Raji (cell line): Measurements from ENCODE around the gene RGS3.

Source experiments
- POLR2A ChIP-seq: IDR thresholded peaks from 2 replicates; pipeline ENCODE4 v1.6.1; 2011; ENCODE audit warnings: low read depth, low read length, control low read depth; ENCODE audit not compliant: insufficient read depth

RGS3 gene

DNA sequence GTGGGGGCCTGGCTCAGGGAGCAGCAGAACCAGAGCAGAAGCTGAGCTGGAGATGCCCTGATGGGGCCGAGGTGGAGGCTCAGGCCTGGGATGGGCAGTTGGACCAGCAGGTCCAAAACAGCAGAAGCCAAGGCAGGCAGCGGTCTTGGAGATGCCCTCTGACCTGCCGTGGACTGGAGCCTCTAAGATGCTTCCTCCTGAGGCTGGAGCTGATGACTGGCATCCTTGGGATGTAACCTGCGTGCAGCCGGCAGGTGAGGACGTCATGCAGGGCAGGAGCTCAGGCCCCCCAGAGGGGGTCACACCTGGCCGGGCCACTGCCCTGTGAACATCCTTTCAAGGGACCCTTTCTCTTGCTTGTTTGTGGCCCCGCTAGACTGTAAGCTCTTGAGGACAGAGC, 162.0 kb downstream of the RGS3 start:
- no peak for TF ChIP-seq POLR2A

DNA sequence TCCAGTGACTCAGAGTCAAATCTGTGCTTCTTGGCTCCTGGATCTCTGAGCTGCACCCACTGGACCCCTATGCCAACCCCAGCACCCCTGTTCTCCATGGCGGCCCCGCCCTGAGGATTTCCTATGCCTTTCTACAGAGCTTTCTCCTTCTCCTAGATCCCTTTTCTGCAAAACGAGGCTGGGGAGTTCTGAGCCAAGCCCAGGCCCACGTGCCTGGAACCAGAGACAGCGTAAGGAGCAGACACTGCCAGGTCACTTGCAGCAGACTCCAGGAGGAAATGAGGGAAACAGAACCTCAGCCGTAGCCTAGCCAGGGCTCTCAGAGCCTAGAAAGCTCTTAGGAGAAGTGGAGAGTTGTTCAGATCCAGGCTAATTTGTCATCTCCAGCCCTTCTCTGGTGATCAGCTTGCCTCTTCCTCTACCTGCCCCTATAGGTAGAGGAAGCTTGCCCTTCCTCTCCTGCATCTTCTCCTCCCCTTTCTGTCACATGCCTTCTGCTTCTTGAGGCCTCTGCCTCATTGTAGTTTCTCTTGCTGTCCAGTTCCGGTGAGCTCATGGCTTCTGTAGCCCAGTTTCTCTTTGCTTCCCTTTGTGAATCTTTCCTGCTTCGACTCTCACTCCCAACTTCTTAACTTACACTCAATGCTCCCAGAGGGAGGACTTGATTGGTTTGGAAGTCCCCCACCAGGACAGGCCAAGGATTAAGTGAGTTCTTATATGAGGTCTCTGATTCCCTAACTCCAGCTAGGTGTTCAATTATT, 163.4 kb downstream of the RGS3 start:
- TF ChIP-seq POLR2A, result no peak

DNA sequence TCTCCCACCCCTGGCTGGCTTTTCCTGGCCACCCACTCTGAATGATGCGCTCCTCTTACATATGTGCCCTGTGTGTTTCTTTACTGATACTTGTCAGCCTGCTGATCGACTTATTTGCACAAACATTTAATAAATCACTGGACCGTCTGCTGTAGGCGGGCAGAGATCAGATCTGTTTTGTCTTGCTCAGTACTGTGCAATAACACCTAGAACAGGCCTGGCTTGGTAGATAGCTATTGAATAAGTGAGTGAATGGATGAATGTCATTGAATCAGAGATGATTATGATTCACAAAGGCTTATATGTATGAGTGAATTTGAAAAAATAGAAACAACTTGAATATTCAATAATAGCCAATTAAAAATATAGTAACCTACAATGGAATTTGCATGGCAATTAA, 165.1 kb downstream of the RGS3 start:
- TF ChIP-seq POLR2A, result no peak

DNA sequence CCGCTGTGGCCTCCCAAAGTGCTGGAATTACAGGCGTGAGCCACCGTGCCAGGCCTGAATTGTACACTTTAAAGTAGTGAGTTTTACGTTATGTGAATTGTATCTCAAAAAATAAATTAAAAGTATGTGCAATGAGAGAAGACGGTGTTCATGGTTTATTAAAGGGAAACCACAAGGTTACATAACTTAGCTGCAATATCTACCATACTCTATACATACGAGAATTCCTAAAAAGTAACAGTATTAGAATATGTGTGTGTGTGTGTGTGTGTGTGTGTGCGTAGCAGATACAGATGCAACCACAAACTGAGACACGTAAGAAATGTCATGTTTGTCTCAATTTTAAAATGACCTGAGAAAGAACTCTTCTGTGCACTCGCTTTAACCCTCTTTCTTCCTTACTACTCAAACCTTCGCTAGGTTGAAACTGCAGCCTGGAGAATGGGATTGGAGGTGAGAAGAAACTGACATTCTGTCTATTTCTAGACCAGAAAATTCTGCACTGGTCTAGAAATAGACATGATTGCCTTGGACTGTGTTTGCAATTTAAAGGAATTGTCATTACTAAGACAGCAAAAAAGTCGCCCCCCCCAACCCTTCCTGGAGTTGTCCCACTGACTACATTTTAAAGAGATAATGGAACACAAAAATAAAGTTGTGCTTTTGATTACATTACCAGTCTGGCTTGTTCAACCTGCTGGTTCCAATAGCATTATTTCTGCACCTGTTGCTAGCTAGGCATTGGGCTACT, 167.0 kb downstream of the RGS3 start:
- no peak for TF ChIP-seq POLR2A

DNA sequence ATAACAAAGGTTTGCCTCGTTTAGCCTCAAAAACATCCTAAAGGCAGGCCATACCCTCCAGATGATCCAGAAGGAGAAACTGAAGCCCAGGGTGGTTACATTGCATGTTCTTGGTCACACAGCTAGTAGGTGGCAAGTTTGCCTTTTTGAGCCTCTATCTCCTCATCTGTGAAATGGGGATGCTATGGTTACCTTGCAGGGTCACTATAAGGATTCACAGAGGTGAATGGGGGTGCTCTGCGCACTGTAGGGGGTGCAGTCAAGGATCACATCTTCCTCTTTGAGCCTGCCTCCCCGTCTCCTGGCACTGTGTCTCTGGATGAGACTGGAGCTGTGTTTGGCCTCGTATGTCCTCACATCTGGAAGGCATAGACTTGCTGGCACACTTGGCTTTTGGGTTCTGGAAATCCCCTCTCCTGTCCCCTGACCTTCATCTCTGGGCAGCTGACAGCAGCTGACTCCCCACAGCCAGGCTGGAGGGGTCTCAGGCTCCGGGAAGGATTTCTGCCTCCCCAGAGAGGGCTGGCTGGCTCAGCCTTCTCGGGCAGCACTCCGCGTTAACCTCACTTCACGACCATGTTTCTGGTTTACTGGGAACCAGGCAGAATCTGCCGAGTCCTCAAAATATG, 167.7 kb downstream of the RGS3 start:
- TF ChIP-seq POLR2A, result no peak

DNA sequence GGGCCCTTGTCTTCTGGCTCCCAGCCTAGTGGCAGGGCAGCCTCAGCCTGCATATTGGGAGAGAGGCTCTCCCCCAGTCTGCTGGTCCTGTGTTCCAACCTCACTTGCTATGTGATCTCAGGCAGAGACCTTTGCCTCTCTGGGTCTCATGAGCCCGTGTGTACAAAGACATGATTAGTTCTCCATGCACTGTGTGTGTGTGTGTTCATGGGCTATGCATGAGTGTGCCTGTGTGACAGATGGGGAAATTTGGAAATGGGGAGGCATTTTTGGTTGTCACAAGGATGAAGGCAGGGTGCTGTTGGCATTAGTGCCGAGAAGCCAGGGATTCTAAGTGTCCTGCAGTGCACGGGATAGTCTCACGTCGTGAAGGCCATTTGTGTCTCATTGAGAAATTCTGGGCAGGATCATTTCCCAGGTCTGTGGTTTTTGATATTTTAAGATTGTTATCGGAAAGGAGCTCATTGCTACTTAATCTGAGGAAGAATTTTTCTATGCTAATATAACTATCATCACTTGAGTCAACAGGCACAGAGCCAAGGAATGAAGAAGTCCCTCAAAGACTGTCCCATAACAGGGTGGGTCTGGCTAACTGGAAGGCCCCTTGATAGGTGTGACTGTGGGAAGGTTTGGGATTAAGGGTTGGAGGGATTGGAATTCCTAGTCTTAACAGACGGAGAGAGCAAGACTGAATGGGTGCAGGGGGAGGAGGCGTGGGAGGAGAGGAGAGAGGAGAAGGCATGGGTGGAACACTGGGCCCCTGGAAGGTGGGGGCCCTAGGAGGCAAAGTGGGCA, 168.5 kb downstream of the RGS3 start:
- no peak for TF ChIP-seq POLR2A

DNA sequence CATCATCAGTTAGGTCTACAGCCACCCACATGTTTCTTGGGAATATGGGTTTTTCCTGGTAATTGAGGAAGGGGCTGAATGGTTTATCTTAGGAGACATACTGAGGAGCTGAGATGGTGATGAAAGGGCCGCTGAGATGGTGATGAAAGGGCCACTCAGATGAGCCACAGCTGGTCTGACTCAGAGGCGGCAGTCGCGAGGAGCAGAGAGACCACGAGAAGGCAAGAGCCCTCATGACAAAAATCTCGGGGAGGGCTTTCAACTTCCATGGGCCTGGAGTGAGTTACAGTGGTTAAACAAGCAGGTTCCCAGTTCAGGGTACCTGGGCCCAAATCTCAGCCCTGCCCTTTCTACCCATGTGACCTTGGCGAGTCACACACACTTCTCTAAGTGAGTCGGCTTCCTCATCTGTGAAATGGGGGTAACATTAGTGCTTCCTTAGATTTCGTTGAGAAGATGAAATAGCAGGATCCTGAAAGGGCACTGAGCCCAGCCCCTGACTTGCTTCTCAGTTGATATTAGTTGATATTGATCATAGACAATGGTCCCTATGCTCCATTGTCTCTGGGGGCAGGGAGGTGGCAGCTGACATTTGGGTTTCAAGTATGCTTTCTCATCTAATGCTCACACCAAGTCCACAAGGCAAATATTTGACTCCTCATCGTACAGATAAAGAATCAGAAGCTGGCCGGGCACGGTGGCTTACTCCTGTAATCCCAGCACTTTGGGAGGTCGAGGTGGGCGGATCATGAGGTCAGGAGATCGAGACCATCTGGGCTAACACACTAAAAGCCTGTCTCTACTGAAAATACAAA, 169.5 kb downstream of the RGS3 start:
- no peak for TF ChIP-seq POLR2A

DNA sequence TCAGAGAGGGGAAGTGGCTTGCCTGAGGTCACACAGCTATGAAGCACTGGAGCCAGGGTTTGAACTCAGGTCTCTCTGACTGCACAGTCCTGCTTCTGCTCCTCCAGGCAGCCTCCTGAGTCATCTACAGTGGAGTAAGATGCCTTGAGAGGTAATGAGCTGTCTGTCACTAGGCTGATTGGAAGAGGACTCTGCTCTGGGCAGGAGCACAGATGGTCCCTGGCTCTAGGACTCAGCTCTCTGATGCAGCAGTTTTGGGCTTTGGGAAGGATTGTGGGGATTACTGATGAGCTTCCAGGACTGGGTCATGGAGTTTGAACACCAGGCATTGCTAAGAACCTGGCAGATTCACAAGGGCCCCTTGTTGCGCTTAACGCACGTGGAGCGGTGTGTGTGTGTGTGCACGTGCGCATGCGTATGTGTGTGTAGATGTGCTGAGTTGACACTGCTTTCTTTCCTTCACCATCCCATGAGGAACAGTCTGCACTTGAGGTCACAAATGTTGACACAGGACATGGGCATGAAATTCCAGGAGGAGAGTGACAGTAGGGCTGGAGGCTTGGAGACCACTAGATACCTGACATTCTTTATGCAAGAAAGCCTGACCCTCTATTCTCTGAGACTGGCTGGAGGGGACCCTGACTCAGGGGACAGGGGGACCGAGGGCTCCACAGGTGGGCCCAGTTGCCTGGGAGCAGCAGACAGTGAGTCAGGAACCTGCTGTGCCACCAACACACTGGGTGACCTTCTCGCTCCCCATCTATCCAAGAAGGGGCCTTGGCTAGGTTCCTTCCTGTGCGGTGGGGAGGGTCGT, 170.5 kb downstream of the RGS3 start:
- TF ChIP-seq POLR2A, result no peak

DNA sequence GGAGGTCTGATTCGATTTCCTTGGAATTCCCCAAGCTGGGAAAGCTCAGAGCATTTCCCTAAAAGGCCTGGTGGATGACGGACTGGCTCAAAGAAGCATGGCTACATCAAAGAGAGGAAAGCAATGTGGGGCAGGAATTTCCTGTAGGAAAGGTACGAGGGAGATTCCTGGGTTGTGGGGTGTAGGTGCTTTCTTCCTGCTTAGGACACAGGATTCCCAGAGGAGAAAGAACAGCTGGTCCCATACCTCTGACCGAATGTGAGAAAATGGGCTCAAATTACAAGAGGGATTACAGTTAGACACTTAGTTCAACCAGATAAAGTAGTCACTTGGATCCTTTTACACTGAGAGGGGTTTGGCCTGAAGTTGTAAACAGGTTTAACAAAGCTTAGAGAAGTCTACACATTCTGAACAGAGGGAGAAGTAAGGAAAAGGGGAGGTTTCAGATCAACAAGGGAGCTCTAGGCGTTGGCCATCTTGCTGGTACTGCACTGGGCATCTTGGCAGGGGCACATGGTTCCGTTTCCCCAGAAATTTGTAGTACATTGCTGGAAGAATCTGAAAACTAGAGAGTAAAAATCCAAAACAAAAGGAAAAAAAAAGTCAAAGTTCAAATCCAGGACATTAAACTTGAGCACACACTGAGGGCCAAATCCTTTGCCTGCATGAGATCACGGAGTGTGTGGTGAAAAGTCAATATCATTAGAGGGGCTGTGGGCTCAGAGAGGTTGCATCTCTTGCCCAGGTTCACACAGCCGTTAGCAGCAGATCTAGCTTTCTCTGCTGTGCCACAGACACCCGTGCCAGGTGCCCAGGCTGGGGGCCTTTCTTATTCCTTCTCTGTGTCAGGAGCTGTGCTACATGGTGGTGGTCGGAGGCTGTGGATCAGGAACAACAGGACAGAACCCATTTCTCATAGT, 171.3 kb downstream of the RGS3 start:
- no peak for TF ChIP-seq POLR2A

DNA sequence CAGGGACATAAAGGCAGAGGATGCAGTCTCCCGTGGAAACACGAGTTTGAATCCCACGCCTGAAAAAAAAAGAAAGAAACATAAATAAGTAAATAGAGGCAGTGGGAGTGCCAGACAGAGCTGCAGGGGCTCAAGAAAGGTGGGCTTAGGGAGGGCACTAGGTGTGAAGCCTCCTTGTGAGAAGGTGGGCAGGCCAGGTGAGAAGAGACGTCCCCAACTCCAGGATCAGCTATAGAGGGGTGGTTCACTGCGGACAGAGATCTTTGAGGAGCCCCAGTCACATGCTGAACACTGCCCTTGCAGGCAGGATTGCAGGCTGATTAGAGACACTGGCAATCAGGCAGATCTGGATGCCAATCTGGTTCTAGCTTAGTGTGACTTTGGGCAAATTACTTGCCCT, 172.1 kb downstream of the RGS3 start:
- no peak for TF ChIP-seq POLR2A

DNA sequence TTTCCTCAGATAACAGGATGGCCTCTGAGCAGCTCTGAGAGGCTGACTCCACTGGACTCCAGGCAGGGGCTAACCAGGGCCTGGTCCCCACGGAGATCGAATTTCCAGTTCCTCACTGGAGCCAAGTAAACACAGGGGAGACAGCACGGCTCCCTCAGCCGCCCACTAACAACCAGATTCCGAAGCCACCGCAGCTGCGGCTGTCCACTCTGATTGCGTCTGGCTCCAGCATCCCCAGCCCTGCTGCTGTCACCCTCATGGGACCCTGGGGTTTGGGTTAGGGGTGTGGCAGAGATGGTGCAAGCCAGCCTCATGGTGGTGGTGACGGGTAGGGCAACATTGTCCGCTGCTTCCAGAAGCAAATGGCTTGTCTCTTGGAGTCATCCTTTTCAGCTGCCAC, 172.6 kb downstream of the RGS3 start:
- TF ChIP-seq POLR2A, result no peak

DNA sequence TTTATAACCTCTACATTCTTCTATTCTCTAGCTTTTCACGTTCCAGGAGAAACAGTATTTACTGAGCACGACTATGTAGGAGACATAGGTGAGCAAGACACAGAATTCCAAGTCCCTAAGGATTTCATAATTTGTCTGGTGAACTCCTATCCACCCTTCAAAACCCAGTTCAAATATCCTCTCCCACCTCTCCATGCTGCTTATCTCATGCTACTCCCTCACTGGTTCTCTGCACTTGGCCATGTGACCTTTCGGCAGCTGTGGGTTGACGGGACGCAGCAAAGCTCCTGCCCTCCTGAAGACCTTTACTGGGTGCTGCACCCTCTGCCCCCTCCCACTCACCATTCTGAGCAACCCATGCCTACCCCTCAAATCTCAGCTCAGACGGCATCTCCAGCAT, 173.2 kb downstream of the RGS3 start:
- no peak for TF ChIP-seq POLR2A

DNA sequence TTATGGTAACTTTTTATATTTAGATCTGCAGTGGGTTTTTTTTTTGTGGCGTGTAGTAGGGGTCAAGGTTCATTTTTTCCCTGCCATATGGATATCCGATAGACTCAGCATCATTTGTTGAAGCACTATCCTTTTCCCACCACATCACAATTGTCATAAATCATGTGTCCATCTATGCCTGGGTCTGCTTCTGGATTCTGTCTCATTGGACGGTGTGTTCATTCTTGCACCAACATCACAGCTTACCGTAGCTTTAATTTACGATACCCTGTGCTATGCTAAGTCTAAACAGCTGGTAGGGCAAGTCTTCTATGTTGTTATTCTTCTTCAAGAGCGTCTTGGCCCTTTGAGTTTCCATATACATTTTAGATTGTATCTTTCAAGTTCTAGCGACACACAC, 175.0 kb downstream of the RGS3 start:
- no peak for TF ChIP-seq POLR2A
